ENCODE data around the gene CDK2AP2. TPM values are rescaled to one million over a fixed set of nuclear protein-coding genes. Genes with fewer than 3 reads are reported as not detected.

Gene CDK2AP2
- total and polyA plus RNA-seq, 9 of the 15 experiments (the other 6 are each of a cell fraction or from before 2014, with no cell fraction given), result 4.4 to 47.4 (median 21.7) TPM

- no peak for TF ChIP-seq ZNF165 (CRISPR knock-in tag; IDR thresholded peaks at IDR 0.05; ENCODE audit: borderline replicate concordance)
- TF ChIP-seq TCFL5 (CRISPR knock-in tag; conservative IDR thresholded peaks at IDR 0.05), result no peak
- peak; percentile 43; the same call in 1 of the 2 replicates for TF ChIP-seq PML (IDR thresholded peaks at IDR 0.05; ENCODE audit: low read length)
- peak; percentile 32; the same call in 1 of the 2 replicates for TF ChIP-seq ZBTB9 (CRISPR knock-in tag; IDR thresholded peaks at IDR 0.05)
- peak; percentile 85 for TF ChIP-seq NKRF (IDR thresholded peaks at IDR 0.05; ENCODE audit: borderline replicate concordance)
- TF ChIP-seq MYC (IDR thresholded peaks at IDR 0.05; ENCODE audit: low read depth, low read length), result no peak
- peak; percentile 22; the same call in 1 of the 2 replicates for TF ChIP-seq MYC (CRISPR knock-in tag; IDR thresholded peaks at IDR 0.05; ENCODE audit: borderline replicate concordance, low read depth)
- no peak for TF ChIP-seq CUX1 (CRISPR knock-in tag; IDR thresholded peaks at IDR 0.05)
- TF ChIP-seq RBBP5 (IDR thresholded peaks at IDR 0.05; ENCODE audit: borderline replicate concordance, insufficient read depth, low read length, poor library complexity, severe bottlenecking), result peak; percentile 59
- no peak for TF ChIP-seq ZBTB12 (CRISPR knock-in tag; IDR thresholded peaks at IDR 0.05)
- no peak for TF ChIP-seq HNRNPUL1 (IDR thresholded peaks at IDR 0.05; ENCODE audit: low read length)
- no peak for TF ChIP-seq ZNF280B (CRISPR knock-in tag; IDR thresholded peaks at IDR 0.05)
- no peak for TF ChIP-seq SIRT6 (IDR thresholded peaks at IDR 0.05; ENCODE audit: low read depth, low read length)
- peak; percentile 99 for TF ChIP-seq ASH1L (IDR thresholded peaks at IDR 0.05; ENCODE audit: borderline replicate concordance, low read depth, partially characterized antibody)
- TF ChIP-seq CXXC5 (CRISPR knock-in tag; IDR thresholded peaks at IDR 0.05), result 0 out of 2 replicates have a peak, but pooled peaks have one; percentile 79
- TF ChIP-seq NFIC (IDR thresholded peaks at IDR 0.05), result peak; percentile 48
These were observed at the start of gene CDK2AP2 (continued) for GRCh38 chr11:67507864-67508485.
